GM12872 (cell line): ENCODE results near the gene ZBED5.

Experiments
- TF ChIP-seq, protein P1 (sequence below): IDR thresholded peaks from 3 replicates; pipeline ENCODE4 v1.5.1; 2011; ENCODE audit warnings: low read depth, mild to moderate bottlenecking, low read length, moderate library complexity; ENCODE audit not compliant: insufficient read depth

ZBED5 gene

DNA sequence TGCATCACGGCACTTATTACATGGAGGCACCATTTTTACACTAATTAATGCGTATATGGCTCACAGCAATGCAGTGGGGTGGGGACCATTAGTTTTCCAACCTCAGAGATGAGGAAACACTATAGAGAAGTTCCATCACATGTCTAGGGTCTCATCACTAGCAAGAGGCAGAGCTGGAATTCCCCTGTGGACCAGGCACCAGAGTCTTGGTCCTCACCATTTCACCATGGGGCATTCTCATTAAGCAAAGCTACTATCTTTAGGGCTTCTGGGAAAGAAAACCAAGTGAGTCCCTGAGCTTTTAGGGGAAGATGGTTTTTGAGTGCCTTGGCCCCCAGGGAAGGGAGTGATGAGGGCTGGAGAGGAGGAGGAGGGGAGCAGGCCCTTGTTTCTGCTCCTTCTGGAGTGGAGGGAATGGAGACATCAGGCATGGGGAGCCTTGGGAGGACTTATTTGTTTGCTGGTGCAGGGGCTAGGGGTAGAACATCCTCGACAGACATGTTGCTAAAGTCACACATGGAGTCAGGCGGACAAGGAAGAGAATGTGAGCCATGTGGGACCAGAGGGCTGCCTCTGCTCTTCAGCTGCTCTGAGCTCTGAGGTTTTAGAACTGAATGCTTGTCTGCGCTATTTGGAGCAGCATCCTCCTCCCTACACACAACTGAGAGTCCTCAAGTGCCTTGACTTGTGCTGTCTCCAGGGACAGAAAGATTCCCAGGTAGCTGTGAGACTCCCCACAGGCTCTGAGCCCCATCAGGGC, 40.3 kb upstream of the ZBED5 start:
- TF ChIP-seq, protein P1, sequence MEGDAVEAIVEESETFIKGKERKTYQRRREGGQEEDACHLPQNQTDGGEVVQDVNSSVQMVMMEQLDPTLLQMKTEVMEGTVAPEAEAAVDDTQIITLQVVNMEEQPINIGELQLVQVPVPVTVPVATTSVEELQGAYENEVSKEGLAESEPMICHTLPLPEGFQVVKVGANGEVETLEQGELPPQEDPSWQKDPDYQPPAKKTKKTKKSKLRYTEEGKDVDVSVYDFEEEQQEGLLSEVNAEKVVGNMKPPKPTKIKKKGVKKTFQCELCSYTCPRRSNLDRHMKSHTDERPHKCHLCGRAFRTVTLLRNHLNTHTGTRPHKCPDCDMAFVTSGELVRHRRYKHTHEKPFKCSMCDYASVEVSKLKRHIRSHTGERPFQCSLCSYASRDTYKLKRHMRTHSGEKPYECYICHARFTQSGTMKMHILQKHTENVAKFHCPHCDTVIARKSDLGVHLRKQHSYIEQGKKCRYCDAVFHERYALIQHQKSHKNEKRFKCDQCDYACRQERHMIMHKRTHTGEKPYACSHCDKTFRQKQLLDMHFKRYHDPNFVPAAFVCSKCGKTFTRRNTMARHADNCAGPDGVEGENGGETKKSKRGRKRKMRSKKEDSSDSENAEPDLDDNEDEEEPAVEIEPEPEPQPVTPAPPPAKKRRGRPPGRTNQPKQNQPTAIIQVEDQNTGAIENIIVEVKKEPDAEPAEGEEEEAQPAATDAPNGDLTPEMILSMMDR = no peak

DNA sequence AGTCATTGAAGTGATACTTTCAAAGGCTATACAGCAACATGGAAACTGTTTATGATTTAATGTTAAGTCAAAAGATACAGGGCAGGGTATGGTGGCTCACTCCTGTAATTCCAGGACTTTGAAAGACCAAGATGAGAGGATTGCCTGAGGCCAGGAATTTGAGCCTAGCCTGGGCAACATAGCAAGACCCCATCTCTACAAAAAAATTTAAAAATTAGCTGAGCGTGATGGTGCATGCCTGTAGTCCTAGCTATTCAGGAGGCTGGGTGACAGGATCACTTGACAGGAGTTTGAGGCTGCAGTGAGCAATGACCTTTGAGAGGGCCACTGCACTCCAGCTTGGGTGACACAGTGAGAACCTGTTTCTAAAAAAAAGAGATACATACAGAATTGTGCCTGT, 39.3 kb upstream of the ZBED5 start:
- TF ChIP-seq, protein P1 = no peak

DNA sequence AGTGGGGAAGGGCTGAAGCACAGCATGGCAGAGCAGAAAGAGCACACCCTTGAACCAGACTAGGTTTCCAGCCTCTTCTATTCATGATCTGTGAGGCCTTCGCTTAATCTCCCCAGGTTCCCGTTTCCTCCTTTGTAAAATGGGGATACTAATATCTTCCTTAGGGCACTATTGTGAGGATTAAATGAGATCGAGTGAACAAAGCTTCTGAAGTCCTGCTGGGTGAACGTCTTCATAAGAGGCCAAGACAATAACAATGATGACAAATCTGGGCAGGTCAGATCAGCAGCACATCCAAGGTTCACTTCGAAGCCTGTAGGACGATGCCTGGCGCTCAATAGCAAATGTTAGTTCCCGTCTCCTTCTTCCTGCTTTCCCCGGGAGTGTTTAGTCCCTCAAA, 38.6 kb upstream of the ZBED5 start:
- TF ChIP-seq, protein P1 = no peak

DNA sequence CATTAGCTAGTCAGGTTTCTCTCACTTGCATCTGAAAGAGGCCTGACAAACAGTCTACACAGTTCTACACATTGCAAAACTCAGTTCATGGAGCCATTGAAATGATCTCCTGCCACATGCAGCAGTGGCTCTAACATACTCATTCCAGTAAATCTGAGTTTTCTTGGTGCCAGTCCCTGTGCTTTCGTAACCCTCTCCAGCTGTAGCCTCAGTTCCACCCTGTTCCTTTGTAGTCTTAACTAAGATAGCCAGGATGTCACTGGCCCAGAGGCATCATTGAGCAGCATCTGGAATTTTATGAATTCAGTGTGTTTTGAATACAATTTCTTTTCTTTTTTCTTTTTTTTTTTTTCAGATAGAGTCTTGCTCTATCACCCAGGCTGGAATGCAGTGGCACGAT, 37.4 kb upstream of the ZBED5 start:
- TF ChIP-seq, protein P1 = no peak

DNA sequence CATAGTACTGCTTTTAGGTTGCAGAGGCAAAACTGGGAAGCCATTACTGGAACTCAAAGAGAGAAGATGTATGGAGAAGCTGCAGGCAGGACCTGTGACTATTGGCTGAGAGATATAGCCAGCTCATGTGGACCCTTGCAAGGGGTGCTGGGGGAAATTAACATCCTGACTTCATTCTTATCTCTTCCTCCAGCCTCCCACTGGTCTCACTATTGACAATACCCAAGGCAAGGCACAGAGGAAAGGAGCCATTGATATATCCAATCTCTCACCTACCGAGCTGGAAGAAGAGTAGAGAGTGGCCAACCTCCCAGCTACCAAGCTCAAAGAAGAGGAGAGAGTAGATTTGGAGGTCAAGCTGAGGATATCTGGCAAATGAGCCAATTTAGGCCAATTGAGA, 36.8 kb upstream of the ZBED5 start:
- TF ChIP-seq, protein P1 = no peak

DNA sequence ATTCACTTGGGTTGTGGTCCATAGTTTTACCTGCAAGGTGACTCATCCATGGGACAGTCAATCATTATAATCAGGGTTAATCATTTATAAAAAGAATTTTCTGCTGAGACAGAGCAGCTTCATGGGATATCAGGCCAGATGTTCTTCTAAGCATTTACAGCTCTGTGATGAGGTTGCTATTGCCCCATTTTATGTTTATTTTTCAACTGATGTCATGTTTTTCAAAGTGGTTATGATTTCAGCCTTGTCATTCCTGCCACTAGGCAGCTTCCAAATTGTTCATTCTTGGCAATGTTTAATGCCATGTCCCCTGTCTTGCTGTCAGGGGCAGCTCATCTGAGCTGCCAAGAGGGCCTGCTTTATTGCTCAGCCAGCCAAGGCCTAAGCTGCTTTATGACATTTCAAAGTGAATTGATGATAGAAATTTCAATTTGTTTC, 35.9 kb upstream of the ZBED5 start:
- TF ChIP-seq, protein P1 = no peak

DNA sequence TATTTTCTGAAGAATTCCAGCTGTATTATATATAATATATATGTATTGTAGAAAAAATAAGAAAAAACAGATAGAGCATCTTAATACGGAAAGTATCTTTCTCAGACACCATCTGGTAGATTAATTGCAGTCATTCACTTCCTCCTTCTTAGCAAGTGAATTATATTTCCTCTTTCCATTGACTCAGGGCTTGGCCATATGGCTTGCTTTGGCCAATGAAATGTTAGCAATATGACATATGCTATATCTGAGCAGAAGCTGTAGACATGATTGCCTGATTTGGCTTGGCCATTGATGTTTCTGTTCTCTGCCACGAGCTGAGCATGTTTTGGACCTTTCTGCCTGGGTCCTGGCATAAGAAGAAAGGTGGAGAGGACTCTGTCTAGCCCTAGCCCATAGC, 34.4 kb upstream of the ZBED5 start:
- TF ChIP-seq, protein P1 = no peak
